OCI-LY1 (cell line): ENCODE results near the gene PACSIN1.

Source experiments
- H2AFZ ChIP-seq: fragments of 200-600 bp; sonication (generic), shearing (Covaris generic); 2 replicates; pipeline ENCODE4 v1.6.0; 2014; ENCODE audit warnings: antibody characterized with exemption, mild to moderate bottlenecking, low read length
- H3F3A ChIP-seq: fragments of 200-600 bp; sonication (generic), shearing (Covaris generic); 2 replicates; pipeline ENCODE4 v1.6.0; 2014; ENCODE audit warnings: mild to moderate bottlenecking, antibody characterized with exemption, low read length, moderate library complexity; ENCODE audit not compliant: insufficient read depth
- H3K27ac ChIP-seq: fragments of 200-600 bp; sonication (generic); 2 replicates; pipeline ENCODE4 v1.5.1; 2014; ENCODE audit warnings: low read length, mixed run types, mild to moderate bottlenecking, low read depth; ENCODE audit not compliant: poor library complexity, severe bottlenecking
- H3K27me3 ChIP-seq: fragments of 200-600 bp; sonication (generic); 2 replicates; pipeline ENCODE4 v1.6.0; 2014; ENCODE audit warnings: antibody characterized with exemption, mild to moderate bottlenecking, low read length, moderate library complexity; ENCODE audit not compliant: insufficient read depth
- H3K36me3 ChIP-seq: fragments of 200-600 bp; sonication (generic); 2 replicates; pipeline ENCODE4 v1.6.1; 2014; ENCODE audit warnings: mild to moderate bottlenecking, antibody characterized with exemption, low read length, moderate library complexity, mixed read lengths; ENCODE audit not compliant: insufficient read depth
- H3K4me1 ChIP-seq: fragments of 200-600 bp; sonication (generic); 2 replicates; pipeline ENCODE4 v1.5.1; 2014; ENCODE audit warnings: mild to moderate bottlenecking, low read length, moderate library complexity; ENCODE audit not compliant: insufficient read depth, severe bottlenecking
- H3K4me2 ChIP-seq: fragments of 200-600 bp; sonication (generic), shearing (Covaris generic); 2 replicates; pipeline ENCODE4 v1.6.1; 2014; ENCODE audit warnings: low read length
- H3K4me3 ChIP-seq: fragments of 200-600 bp; sonication (generic); 2 replicates; pipeline ENCODE4 v1.5.1; 2014; ENCODE audit warnings: low read length, low read depth, mild to moderate bottlenecking, mixed read lengths; ENCODE audit not compliant: poor library complexity, severe bottlenecking
- H3K79me2 ChIP-seq: fragments of 200-600 bp; shearing (Covaris generic); 2 replicates; pipeline ENCODE4 v1.6.1; 2016; ENCODE audit warnings: mixed run types, low read length, mixed read lengths; ENCODE audit not compliant: insufficient read depth
- H3K9ac ChIP-seq: fragments of 200-600 bp; sonication (generic), shearing (Covaris generic); 2 replicates; pipeline ENCODE4 v1.6.1; 2014; ENCODE audit warnings: mild to moderate bottlenecking, low read length, mixed read lengths
- H3K9me2 ChIP-seq: fragments of 200-600 bp; sonication (generic), shearing (Covaris generic); 2 replicates; pipeline ENCODE4 v1.6.1; 2014; ENCODE audit warnings: low read depth, mild to moderate bottlenecking, low read length, mixed read lengths
- H3K9me3 ChIP-seq: fragments of 200-600 bp; shearing (Covaris generic); 2 replicates; pipeline ENCODE4 v1.6.1; 2014; ENCODE audit warnings: low read length, mixed read lengths
- H4K20me1 ChIP-seq: fragments of 200-600 bp; sonication (generic), shearing (Covaris generic); 2 replicates; pipeline ENCODE4 v1.6.0; 2016; ENCODE audit warnings: mild to moderate bottlenecking, low read length; ENCODE audit not compliant: insufficient read depth
- EZH2 ChIP-seq: fragments of 200-600 bp; sonication (generic), shearing (Covaris generic); IDR thresholded peaks from 2 replicates; pipeline ENCODE4 v1.8.0; 2017; ENCODE audit warnings: borderline replicate concordance, mixed run types, mild to moderate bottlenecking, antibody characterized with exemption, low read length, moderate library complexity, mixed read lengths
- TF ChIP-seq, protein P1 (sequence below): fragments of 200-600 bp; sonication (generic), shearing (Covaris generic); IDR thresholded peaks from 2 replicates; pipeline ENCODE4 v1.5.1; 2017; ENCODE audit warnings: mild to moderate bottlenecking, antibody characterized with exemption, low read length, moderate library complexity, mixed read lengths

The PACSIN1 gene

GRCh38 chr6:34425498-34426410 lies 40.1 kb upstream of the PACSIN1 start, which contains the start of gene RPS10:
Gene RPS10 (minus strand): TSS chr6:34426069. CDS start chr6:34425221, 848 bp downstream.
- Histone ChIP-seq H3K9ac (peak within 1 kb of the TSS; percentile 100), H3F3A (no peaks in the 10 kb centered on the region), H3K79me2 (peaks cover 31% of the 10 kb centered on the region), H4K20me1 (no peaks in the 10 kb centered on the region), H3K4me3 (peak within 1 kb of the TSS; percentile 95), H3K4me1 (peaks cover 27% of the 10 kb centered on the region), H3K27ac (peak within 1 kb of the TSS; percentile 65), H3K27me3 (no peaks in the 10 kb centered on the region; the same call in 1 of the 2 replicates), H2AFZ (no peak within 1 kb of the TSS), H3K4me2 (peak within 1 kb of the TSS; percentile 98), H3K9me2 (no peaks in the 10 kb centered on the region), H3K36me3 (peaks cover 49% of the 10 kb centered on the region), H3K9me3 (peaks cover 3% of the 10 kb centered on the region)
- no peak for TF ChIP-seq EZH2
- TF ChIP-seq, protein P1, sequence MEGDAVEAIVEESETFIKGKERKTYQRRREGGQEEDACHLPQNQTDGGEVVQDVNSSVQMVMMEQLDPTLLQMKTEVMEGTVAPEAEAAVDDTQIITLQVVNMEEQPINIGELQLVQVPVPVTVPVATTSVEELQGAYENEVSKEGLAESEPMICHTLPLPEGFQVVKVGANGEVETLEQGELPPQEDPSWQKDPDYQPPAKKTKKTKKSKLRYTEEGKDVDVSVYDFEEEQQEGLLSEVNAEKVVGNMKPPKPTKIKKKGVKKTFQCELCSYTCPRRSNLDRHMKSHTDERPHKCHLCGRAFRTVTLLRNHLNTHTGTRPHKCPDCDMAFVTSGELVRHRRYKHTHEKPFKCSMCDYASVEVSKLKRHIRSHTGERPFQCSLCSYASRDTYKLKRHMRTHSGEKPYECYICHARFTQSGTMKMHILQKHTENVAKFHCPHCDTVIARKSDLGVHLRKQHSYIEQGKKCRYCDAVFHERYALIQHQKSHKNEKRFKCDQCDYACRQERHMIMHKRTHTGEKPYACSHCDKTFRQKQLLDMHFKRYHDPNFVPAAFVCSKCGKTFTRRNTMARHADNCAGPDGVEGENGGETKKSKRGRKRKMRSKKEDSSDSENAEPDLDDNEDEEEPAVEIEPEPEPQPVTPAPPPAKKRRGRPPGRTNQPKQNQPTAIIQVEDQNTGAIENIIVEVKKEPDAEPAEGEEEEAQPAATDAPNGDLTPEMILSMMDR, result no peak

DNA sequence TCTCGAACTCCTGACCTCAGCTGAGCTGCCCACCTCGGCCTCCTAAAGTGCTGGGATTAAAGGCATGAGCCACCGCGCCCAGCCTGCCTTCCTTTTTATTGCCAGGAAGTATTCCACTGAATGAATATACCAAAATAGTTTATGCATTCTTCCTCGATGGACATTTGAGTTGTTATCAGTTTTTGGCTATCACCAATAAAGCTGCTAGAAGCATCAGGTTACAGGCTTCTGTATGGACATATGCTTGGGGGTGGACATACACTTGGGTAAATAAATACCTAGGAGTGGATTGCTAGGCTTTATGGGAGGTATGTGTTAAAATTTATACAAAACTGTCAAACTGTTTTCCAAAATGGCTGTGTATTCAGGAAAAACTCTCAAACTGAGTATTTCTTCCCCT lies 30.0 kb upstream of the PACSIN1 start:
- no peaks in the 10 kb centered on the region for H3K4me1 ChIP-seq
- no peaks in the 10 kb centered on the region for H3K9me2 ChIP-seq
- no peak overlapping the region for H3K4me3 ChIP-seq
- H3K79me2 ChIP-seq, result no peaks in the 10 kb centered on the region
- no peak overlapping the region for H2AFZ ChIP-seq
- H3K4me2 ChIP-seq, result no peak overlapping the region
- TF ChIP-seq, protein P1, result no peak
- no peak for TF ChIP-seq EZH2
- H3K27ac ChIP-seq, result no peak overlapping the region
- H3K9me3 ChIP-seq, result peaks cover 8% of the 10 kb centered on the region
- H4K20me1 ChIP-seq, result no peaks in the 10 kb centered on the region
- H3K27me3 ChIP-seq, result no peaks in the 10 kb centered on the region
- peaks cover 4% of the 10 kb centered on the region; the same call in 1 of the 2 replicates for H3K36me3 ChIP-seq
- no peaks in the 10 kb centered on the region for H3F3A ChIP-seq
- no peak overlapping the region for H3K9ac ChIP-seq

- Histone ChIP-seq H3F3A (no peaks in the 10 kb centered on the region), H3K79me2 (no peaks in the 10 kb centered on the region), H2AFZ (no peak overlapping the region), H3K4me1 (peaks cover 4% of the 10 kb centered on the region), H3K27me3 (no peaks in the 10 kb centered on the region), H3K9me2 (no peaks in the 10 kb centered on the region), H3K36me3 (no peaks in the 10 kb centered on the region; the same call in 1 of the 2 replicates), H4K20me1 (no peaks in the 10 kb centered on the region), H3K4me3 (no peak overlapping the region), H3K9ac (no peak overlapping the region), H3K27ac (no peak overlapping the region), H3K9me3 (peaks cover 3% of the 10 kb centered on the region; the same call in 1 of the 2 replicates), H3K4me2 (no peak overlapping the region)
- TF ChIP-seq, protein P1, result no peak
- TF ChIP-seq EZH2, result no peak
These were observed 28.9 kb upstream of the PACSIN1 start for GRCh38 chr6:34436803-34437643.
